Pancreas (tissue), 10 donors: Measurements from ENCODE around the gene ACVR1. TPM values are rescaled to one million over a fixed set of nuclear protein-coding genes. Genes with fewer than 3 reads are reported as not detected.

ENCODE experiments used
- ATAC-seq, 4 donors: fragments of 200-7000 bp; cut with Tn5 transposase; one replicate each; pipeline versions ENCODE4 v1.8.0 to v1.9.1; 2020; ENCODE audit warnings: mild to moderate bottlenecking in 4 of 4, moderate library complexity in 4 of 4
- DNase-seq, 6 donors: peaks; one replicate each; pipeline ENCODE4 v3.0.0-alpha.2; 2020
- FAIRE-seq: peaks from 2 replicates; lab custom pipeline; 2012; peaks lifted over from hg19 to GRCh38; lab: Jason Lieb, UNC
- H3K27ac ChIP-seq, 4 donors: fragments of 200-600 bp; sonication (generic); 1 replicate in 3 of 4; 2 replicates in 1 of 4; pipeline versions ENCODE4 v1.5.0 to v1.8.0; 2020
- H3K27me3 ChIP-seq, 4 donors: fragments of 200-600 bp; one replicate each; pipeline ENCODE4 v1.8.0; 2021
- H3K36me3 ChIP-seq, 3 donors: fragments of 200-600 bp; sonication (generic) in 1 of 3; one replicate each; pipeline versions ENCODE4 v1.5.0 to v1.8.0; 2020 to 2021
- H3K4me1 ChIP-seq, 3 donors: fragments of 200-600 bp; one replicate each; pipeline ENCODE4 v1.8.0; 2021
- H3K4me3 ChIP-seq, 4 donors: fragments of 200-600 bp; sonication (generic) in 2 of 4; one replicate each; pipeline versions ENCODE4 v1.5.0 to v1.8.0; 2020 to 2021
- H3K9me3 ChIP-seq, 4 donors: fragments of 200-600 bp; one replicate each; pipeline ENCODE4 v1.8.0; 2021
- whole genome bisulfite sequencing, 2 donors: extraction: QIAGEN DNeasy Blood & Tissue Kit; methylation state at CpG; one replicate each; pipeline ENCODE4 v1.1.7; 2013; 5-methylcytosine and 5-hydroxymethylcytosine counted together
- intact Hi-C, 3 donors: fragments of 100-400 bp; cut with DNase I; formaldehyde crosslinking; loops; one replicate each; pipeline versions ENCODE4 v1.11.1 to v1.14.2; 2022
- polyA plus RNA-seq, 2 donors: library from polyadenylated mRNA; stranded (reverse); fragments of 200-250 nt; gene quantifications; one replicate each; pipeline ENCODE4 v1.2.3, GENCODE V29; 2013
- total RNA-seq, 6 donors: library from RNA; stranded (reverse); fragmentation: NEBNext Ultra II Directional in 4 of 6; extraction: Animal tissue kit (Norgen Biotek cat#: 25700) in 4 of 6; gene quantifications; one replicate each; pipeline versions ENCODE4 v1.2.1 to v1.2.4, GENCODE V29; 2021 to 2023
- TF ChIP-seq, protein P1 (sequence below), 4 donors: fragments of 200-600 bp; sonication (generic) in 3 of 4; IDR thresholded peaks; one replicate each; pipeline versions ENCODE4 v1.5.0 to v1.8.0; 2021; ENCODE audit warnings: antibody characterized with exemption in 4 of 4
- donor health status: healthy with polysubstance abuse.
- donor health status: DM: no; HTN: no; CAD: no; lungs with moderate emphysema.
- donor health status: DM: no; HTN: no; CAD: no.
- donor health status: control.
- donor health status: control.
- donor health status: Bipolar disorder and iron deficiency.
- donor health status: DM: yes; HTN: yes; CAD: no.
- donor health status: DM: no; HTN: no; CAD: no.
- donor health status: DM: no; HTN: no; CAD: no.
- donor health status: DM: yes; HTN: yes; CAD: no.

The ACVR1 gene
- total and polyA plus RNA-seq, 8 donors, result 3.1 to 25.2 (median 11.7) TPM

DNA sequence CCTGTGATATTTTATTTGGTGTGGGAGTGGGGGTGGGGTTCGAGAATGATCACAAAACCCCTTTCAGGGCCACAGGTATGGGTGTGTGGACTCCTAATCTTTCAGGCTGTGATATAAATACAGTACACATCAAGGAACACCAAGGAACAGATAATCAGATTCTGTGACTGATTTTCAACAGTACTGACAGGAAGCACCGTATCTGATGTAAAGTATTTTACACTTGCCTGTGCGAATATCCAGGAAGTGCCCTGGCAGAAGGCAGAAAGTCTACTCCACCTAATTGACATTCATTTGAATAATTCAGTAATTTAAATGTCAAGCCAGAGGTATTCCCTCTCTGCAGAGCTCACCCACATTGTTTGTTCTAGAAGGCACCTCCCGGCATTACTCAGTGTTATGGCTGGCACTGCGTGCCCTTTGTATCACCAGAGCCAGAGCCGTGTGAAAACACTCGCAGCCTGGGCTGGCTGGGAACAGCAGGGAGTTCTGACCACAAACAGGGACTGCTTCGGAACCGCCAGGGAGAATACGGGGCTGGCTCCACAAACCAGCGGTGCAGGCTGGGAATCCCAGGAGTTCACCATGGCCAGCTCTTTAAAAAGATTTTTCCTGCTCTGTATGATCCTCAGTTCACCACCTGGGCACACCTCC lies 91.8 kb downstream of the ACVR1 start:
- intact Hi-C loops, result loop anchor here in 2 of 3 donors (5.0 to 10.0 kb wide), 2 partner anchors 91 to 223 kb away; partner anchors contain the start of gene ACVR1 (in 1 of the 2)
- TF ChIP-seq, protein P1, sequence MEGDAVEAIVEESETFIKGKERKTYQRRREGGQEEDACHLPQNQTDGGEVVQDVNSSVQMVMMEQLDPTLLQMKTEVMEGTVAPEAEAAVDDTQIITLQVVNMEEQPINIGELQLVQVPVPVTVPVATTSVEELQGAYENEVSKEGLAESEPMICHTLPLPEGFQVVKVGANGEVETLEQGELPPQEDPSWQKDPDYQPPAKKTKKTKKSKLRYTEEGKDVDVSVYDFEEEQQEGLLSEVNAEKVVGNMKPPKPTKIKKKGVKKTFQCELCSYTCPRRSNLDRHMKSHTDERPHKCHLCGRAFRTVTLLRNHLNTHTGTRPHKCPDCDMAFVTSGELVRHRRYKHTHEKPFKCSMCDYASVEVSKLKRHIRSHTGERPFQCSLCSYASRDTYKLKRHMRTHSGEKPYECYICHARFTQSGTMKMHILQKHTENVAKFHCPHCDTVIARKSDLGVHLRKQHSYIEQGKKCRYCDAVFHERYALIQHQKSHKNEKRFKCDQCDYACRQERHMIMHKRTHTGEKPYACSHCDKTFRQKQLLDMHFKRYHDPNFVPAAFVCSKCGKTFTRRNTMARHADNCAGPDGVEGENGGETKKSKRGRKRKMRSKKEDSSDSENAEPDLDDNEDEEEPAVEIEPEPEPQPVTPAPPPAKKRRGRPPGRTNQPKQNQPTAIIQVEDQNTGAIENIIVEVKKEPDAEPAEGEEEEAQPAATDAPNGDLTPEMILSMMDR (IDR thresholded peaks at IDR 0.05), result no peak

DNA sequence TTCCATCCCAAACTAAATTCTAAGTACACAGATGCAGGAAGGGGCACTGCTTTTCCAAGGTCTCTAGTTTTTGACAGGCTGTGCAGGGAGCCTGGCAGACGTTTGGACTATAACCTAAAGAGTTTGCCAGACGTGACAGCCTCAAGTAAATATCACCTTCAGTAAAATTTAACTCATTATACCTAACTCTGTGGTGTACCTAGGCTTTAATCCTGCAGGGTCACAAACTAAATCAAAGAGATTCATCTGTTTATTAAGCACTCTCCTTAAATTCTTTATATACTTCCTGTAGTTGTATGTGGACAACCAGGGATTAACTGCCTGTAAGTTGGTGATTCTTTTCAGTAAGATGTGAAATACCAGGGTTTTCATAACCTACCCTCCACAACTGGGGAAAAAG lies 92.9 kb downstream of the ACVR1 start:
- DNase-seq (no peak), ATAC-seq (peak; percentile 35 to 51 (median 38)), FAIRE-seq (no peak)
- intact Hi-C loops, result loop anchor here in 2 of 3 donors (5.0 to 10.0 kb wide), 2 partner anchors 92 to 224 kb away; partner anchors contain the start of gene ACVR1 (in 1 of the 2)
- Histone ChIP-seq H3K9me3 (no peaks in the 10 kb centered on the region), H3K36me3 (peaks cover 0 to 10% (median 0%) of the 10 kb centered on the region in 3 donors), H3K4me3 (no peak overlapping the region), H3K4me1 (peaks cover 23 to 52% (median 48%) of the 10 kb centered on the region in 3 donors), H3K27me3 (no peaks in the 10 kb centered on the region), H3K27ac (peak overlapping the region in 3 of 4 donors; percentile 11 to 85 (median 81))
- TF ChIP-seq, protein P1 (IDR thresholded peaks at IDR 0.05), result no peak
- 11 to 15% methylated on average over 2 of the region's 2 CpGs for WGBS, 2 donors

More for the DNA sequence above, 91.8 kb downstream of the ACVR1 start:
- WGBS, 2 donors, result 8 to 17% methylated on average over 11 of the region's 11 CpGs
- DNase-seq, result peak; percentile 70 to 84 (median 76)
- peaks cover 0 to 4% (median 0%) of the 10 kb centered on the region in 3 donors for H3K36me3 ChIP-seq
- no peaks in the 10 kb centered on the region for H3K9me3 ChIP-seq
- H3K27ac ChIP-seq, result peak overlapping the region; percentile 70 to 85 (median 78)
- H3K4me3 ChIP-seq, result peak overlapping the region in 1 of 4 donors; percentile 13
- peak; percentile 86 to 92 (median 90) for ATAC-seq
- FAIRE-seq, result no peak
- H3K27me3 ChIP-seq, result no peaks in the 10 kb centered on the region
- peaks cover 23 to 52% (median 52%) of the 10 kb centered on the region in 3 donors for H3K4me1 ChIP-seq

DNA sequence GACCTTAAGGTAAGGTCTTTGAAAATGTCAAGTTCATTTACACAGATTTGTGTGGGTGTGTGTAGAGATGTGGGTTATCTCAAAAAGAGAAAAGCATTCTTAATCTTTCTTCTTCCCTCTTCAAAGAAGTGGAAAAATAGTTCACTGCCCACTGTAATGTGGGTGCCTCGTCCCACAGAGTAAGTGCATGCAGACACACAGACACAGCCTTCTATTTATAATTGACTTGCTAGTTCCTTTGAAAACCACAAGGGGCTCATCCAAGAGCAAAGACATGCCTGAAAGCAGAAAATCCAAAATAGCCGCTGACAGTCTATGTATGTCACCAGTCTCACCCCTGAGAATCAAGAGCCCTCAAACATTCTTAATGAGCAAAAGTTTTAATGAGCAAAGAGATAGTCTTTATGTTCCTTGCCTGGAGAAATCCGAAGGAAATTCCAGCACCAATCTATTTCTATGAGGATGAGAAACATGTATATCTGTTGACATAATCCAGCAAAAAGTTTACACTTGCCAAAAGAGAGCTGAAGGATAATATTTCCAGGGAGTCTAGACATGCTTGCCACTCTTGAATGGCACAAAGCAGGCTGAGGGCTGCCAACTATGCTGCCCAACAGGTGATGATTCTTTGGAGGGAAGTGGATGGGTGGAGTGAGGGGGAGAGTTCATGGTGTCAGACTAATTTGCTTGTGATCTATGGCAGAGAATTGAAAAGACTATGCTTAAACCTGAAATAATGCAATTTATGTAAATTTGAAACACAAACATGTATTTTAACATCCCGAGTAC lies 93.9 kb downstream of the ACVR1 start:
- Histone ChIP-seq H3K27me3 (no peaks in the 10 kb centered on the region), H3K27ac (peak overlapping the region in 2 of 4 donors; percentile 81 to 85), H3K4me1 (peaks cover 23 to 52% (median 48%) of the 10 kb centered on the region in 3 donors), H3K4me3 (no peak overlapping the region), H3K9me3 (no peaks in the 10 kb centered on the region), H3K36me3 (peaks cover 0 to 17% (median 0%) of the 10 kb centered on the region in 3 donors)
- intact Hi-C loops, result loop anchor here in 2 of 3 donors (5.0 to 10.0 kb wide), 2 partner anchors 93 to 225 kb away; partner anchors contain the start of gene ACVR1 (in 1 of the 2)
- DNase-seq (no peak), FAIRE-seq (no peak), ATAC-seq (peak in 1 of 4 donors; percentile 10)
- 48 to 51% methylated on average over 4 of the region's 4 CpGs for WGBS, 2 donors
- TF ChIP-seq, protein P1 (IDR thresholded peaks at IDR 0.05), result peak in 2 of 4 donors; percentile 10 to 14

DNA sequence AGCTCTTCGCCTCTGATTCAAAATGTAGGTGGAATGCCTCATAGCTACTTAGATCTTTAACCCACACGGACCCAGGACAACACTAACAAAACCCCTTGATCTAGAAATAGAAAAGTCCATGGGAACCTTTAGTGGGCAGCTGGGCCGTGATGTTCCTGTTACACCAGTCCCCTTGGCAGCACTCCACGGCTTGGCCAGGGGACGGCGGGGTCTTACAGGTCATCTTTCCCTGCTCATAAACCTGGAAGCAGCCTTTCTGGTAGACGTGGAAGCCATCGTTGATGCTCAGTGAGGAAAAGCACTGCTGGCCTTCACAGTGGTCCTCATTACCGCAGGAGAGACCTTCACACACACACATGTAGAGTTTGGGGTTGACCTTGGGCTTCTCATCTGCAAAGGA lies 95.9 kb downstream of the ACVR1 start:
- DNase-seq (peak in 1 of 6 donors; percentile 52), FAIRE-seq (no peak), ATAC-seq (no peak)
- H3K9me3 ChIP-seq, result no peaks in the 10 kb centered on the region
- intact Hi-C loops, result loop anchor here in 2 of 3 donors (5.0 to 10.0 kb wide), 2 partner anchors 95 to 227 kb away; partner anchors contain the start of gene ACVR1 (in 1 of the 2)
- TF ChIP-seq, protein P1 (IDR thresholded peaks at IDR 0.05), result no peak
- H3K36me3 ChIP-seq, result peaks cover 0 to 25% (median 0%) of the 10 kb centered on the region in 3 donors
- no peaks in the 10 kb centered on the region for H3K27me3 ChIP-seq
- no peak overlapping the region for H3K27ac ChIP-seq
- WGBS, 2 donors, result 83 to 84% methylated on average over 9 of the region's 9 CpGs
- H3K4me1 ChIP-seq, result peaks cover 18 to 42% (median 39%) of the 10 kb centered on the region in 3 donors
- no peak overlapping the region for H3K4me3 ChIP-seq
